ENCODE data around the gene POLR2J. TPM values are rescaled to one million over a fixed set of nuclear protein-coding genes. Genes with fewer than 3 reads are reported as not detected.

Gene POLR2J
- total RNA-seq, 3 donors from 2014 or later: 67.3 to 77.4 (median 72.0) TPM

DNA sequence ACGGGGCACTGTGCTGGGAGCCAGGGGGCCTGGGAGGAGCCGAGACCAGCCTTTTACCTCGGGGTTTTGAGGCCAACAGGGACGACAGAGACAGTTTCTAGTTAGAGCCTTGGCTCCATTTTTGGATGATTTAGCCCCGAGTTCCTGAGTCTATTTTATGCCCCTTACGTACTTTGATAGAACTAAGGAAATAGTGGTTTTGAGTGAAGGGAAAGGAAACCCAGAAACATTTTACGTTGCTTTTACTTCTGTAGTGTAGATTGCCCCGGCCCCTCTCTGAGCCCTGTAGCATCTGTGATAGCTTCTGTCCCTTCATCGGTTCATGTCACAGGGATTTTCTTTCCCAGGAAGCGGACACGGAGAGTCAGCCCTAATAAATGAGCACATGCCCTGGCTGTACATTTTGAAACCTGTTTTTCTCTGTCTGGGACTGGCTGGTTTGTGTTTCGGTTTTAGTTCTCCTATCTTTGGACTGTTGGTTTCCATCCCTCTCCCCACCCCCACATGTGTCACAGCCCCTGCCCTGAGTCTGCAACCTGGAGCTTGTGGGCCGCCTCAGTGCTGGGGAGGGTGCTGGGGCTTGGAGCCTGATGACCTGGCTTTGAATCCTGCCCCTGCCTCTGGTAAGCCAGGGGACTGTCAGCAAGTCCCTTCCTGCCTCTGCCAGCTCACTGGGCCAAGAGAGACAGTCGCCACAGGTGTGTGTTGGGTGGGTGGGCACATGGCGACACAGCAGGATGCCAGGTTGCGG lies 52.3 kb downstream of the POLR2J start:
- no peaks in the 10 kb centered on the region for H3K9me3 Mint-ChIP-seq
- H3K27me3 Mint-ChIP-seq (ENCODE audit: low read depth): no peaks in the 10 kb centered on the region
- H3K36me3 Mint-ChIP-seq (ENCODE audit: insufficient read depth): peaks cover 12% of the 10 kb centered on the region
- peaks cover 79% of the 10 kb centered on the region for H3K4me1 Mint-ChIP-seq (ENCODE audit: low read depth)
- ATAC-seq (peak; percentile 76 to 85), DNase-seq (peak; percentile 67)
- H3K4me3 Mint-ChIP-seq: peak overlapping the region; percentile 83

DNA sequence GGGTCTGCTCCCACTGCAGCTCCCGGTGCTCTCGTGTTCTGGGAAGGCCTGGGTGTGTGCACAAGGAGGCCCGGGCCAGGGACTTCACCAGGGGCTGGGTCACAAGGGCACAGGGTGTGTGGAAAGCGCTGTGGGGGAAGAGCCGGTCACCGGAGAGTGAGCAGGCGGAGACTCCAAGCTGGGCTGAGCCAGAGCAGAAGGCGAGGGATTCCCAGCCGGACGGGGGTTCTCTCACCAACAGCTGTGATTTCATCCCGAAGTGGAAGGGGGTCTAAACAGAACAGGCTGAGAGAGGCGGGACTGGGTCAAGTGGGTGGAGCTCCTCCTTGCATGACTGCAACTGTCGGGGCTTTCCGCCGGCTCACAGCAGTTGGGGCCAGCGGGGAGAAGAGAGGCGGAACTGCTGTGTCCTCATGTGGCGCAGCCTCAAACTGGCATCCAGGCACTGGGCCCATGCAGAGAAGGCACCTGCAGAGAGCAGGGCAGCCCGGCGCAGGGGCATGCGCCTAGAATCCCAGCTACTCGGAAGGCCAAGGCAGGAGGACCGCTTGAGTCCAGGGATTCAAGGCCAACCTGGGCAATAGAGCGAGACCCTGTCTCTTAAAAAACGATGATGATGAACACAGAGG lies 53.0 kb downstream of the POLR2J start:
- Mint-ChIP-seq H3K27me3 (ENCODE audit: low read depth) (no peaks in the 10 kb centered on the region), H3K4me1 (ENCODE audit: low read depth) (peaks cover 78% of the 10 kb centered on the region), H3K4me3 (peak overlapping the region; percentile 83), H3K36me3 (ENCODE audit: insufficient read depth) (peaks cover 12% of the 10 kb centered on the region), H3K9me3 (no peaks in the 10 kb centered on the region)
- DNase-seq (peak; percentile 82), ATAC-seq (peak; percentile 85 to 86)

DNA sequence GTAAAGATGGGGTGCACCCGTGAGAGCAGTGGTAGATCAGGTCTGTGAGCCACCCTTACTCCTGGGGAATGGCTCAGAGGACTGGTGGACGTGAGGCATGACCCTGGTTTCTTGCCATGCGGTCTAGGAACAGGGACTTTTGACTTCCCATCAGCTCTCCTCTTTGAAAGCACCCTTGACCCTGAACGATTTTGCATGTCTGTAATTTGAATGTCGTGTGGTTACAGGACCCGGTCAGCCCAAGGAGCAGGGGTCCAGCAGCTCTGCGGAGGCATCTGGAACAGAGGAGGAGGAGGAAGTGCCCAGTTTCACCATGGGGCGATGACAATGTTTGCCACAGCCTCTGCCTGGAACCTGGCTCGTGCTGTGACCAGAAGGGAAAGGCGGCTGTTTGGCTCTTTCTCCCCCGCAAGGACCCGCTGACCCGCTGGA lies 53.9 kb downstream of the POLR2J start:
- ATAC-seq (no peak), DNase-seq (no peak)
- peaks cover 15% of the 10 kb centered on the region for H3K36me3 Mint-ChIP-seq (ENCODE audit: insufficient read depth)
- peaks cover 79% of the 10 kb centered on the region for H3K4me1 Mint-ChIP-seq (ENCODE audit: low read depth)
- no peak overlapping the region for H3K4me3 Mint-ChIP-seq
- H3K27me3 Mint-ChIP-seq (ENCODE audit: low read depth): no peaks in the 10 kb centered on the region
- no peaks in the 10 kb centered on the region for H3K9me3 Mint-ChIP-seq

DNA sequence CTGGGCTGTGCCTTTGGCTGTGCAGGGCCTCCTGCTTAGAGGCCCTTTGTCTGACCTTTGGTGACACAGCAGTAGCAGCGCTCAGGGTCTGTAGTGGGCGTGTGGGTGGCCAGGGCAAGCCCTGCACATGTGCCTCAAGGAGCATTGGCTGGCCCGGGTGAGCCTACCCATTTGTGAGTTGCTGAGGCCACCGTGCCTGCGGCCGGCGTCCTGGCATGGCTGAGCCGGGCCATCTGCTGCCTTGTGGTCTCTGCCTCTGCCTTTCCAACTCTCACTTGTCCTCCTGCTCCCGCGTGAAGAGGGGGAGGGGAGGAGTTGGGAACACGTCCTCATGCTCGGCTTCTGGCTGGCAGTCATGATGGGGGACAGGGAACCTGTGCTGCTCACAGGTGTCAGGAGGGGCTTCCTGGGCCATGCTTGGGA lies 54.6 kb downstream of the POLR2J start:
- DNase-seq (no peak), ATAC-seq (no peak)
- no peaks in the 10 kb centered on the region for H3K9me3 Mint-ChIP-seq
- no peak overlapping the region for H3K4me3 Mint-ChIP-seq
- no peaks in the 10 kb centered on the region for H3K27me3 Mint-ChIP-seq (ENCODE audit: low read depth)
- H3K4me1 Mint-ChIP-seq (ENCODE audit: low read depth): peaks cover 76% of the 10 kb centered on the region
- H3K36me3 Mint-ChIP-seq (ENCODE audit: insufficient read depth): peaks cover 18% of the 10 kb centered on the region

Other genes starting within 250 kb of the POLR2J start
- gene SH2B2, start 192.1 kb downstream of the POLR2J start, total RNA-seq: 1 to 10 TPM; 2.3 to 3.0 (median 2.6) TPM
- not detected for gene SPDYE6, start 122.5 kb downstream of the POLR2J start, total RNA-seq
- gene PRKRIP1, start 82.6 kb downstream of the POLR2J start, total RNA-seq: 10 to 100 TPM; 24.8 to 30.1 (median 27.0) TPM
- gene ORAI2, start 45.3 kb downstream of the POLR2J start, total RNA-seq: 10 to 100 TPM; 24.8 to 35.9 (median 27.4) TPM
- 10 to 100 TPM; 13.7 to 15.4 (median 15.0) TPM for gene ALKBH4, start 14.1 kb downstream of the POLR2J start, total RNA-seq
- gene LRWD1, start 13.9 kb downstream of the POLR2J start, total RNA-seq: 10 to 100 TPM; 54.8 to 57.9 (median 57.7) TPM
- gene RASA4B, start 38.9 kb upstream of the POLR2J start, total RNA-seq: 10 to 100 TPM; 20.0 to 50.1 (median 35.7) TPM
- 1 to 10 TPM; 4.7 to 8.5 (median 7.9) TPM for gene UPK3BL2, start 64.8 kb upstream of the POLR2J start, total RNA-seq
- not detected for gene SPDYE2, start 72.3 kb upstream of the POLR2J start, total RNA-seq
- gene POLR2J3, start 93.7 kb upstream of the POLR2J start, total RNA-seq: 10 to 100 TPM; 19.6 to 28.5 (median 20.0) TPM
- gene RASA4, start 137.8 kb upstream of the POLR2J start, total RNA-seq: 10 to 100 TPM; 43.7 to 58.3 (median 47.4) TPM
- gene UPK3BL1, start 163.9 kb upstream of the POLR2J start, total RNA-seq: 10 to 100 TPM; 11.3 to 22.0 (median 12.7) TPM
- not detected for gene SPDYE2B, start 171.4 kb upstream of the POLR2J start, total RNA-seq
- 1 to 10 TPM; 5.8 to 8.5 (median 6.1) TPM for gene POLR2J2, start 192.7 kb upstream of the POLR2J start, total RNA-seq